Brain microvascular endothelial cell (primary cell): ENCODE data around the gene MAGEC3.

ENCODE experiments used
- DNase-seq: peaks from one replicate; pipeline ENCODE4 v3.0.0-alpha.2; 2020
- H3K27ac ChIP-seq: fragments of 250-450 bp; sonication (Bioruptor Pico); 2 replicates; pipeline ENCODE4 v1.5.1; 2020; ENCODE audit warnings: mild to moderate bottlenecking, moderate library complexity
- H3K27me3 ChIP-seq: fragments of 250-450 bp; sonication (Bioruptor Pico); replicated peaks from 2 replicates; pipeline ENCODE4 v1.5.1; 2020; ENCODE audit warnings: mild to moderate bottlenecking
- H3K36me3 ChIP-seq: fragments of 250-450 bp; sonication (Bioruptor Pico); replicated peaks from 2 replicates; pipeline ENCODE4 v1.5.1; 2020; ENCODE audit warnings: mild to moderate bottlenecking
- H3K4me3 ChIP-seq: 2 replicates; pipeline ENCODE4 v1.5.1; 2011; ENCODE audit warnings: low read depth, mild to moderate bottlenecking, control low read depth, low read length, moderate library complexity
- CTCF ChIP-seq: IDR thresholded peaks from 2 replicates; pipeline ENCODE4 v1.5.1; 2011; ENCODE audit warnings: low read depth, mild to moderate bottlenecking, moderate library complexity, low read length, control low read depth, inconsistent platforms; ENCODE audit errors: missing control alignments
- in situ Hi-C: cut with HindIII; loops from 2 replicates; pipeline ENCODE4 v1.10.0; 2017; ENCODE audit warnings: low sequenced_read_pairs, low pct_ligation_motif_present

The MAGEC3 gene

GRCh38 chrX:141902366-141902765 is 64.2 kb downstream of the MAGEC3 start:
- TF ChIP-seq CTCF: no peak
- in situ Hi-C loops: no loop called here

GRCh38 chrX:141903400-141904155 is 65.5 kb downstream of the MAGEC3 start, which contains the start of gene MAGEC1:
Gene MAGEC1 (plus strand): TSS chrX:141903894. CDS start chrX:141905073, 1,179 bp downstream.
- Histone ChIP-seq H3K36me3 (no peaks in the 10 kb centered on the region), H3K27ac (no peak within 1 kb of the TSS), H3K27me3 (no peaks in the 10 kb centered on the region), H3K4me3 (no peak within 1 kb of the TSS)
- TF ChIP-seq CTCF: no peak
- in situ Hi-C loops: no loop called here
- DNase-seq: no peak

More at GRCh38 chrX:141902366-141902765, 64.2 kb downstream of the MAGEC3 start:
- no peak for DNase-seq
- H3K36me3 ChIP-seq: no peaks in the 10 kb centered on the region
- H3K27ac ChIP-seq: no peak overlapping the region
- H3K4me3 ChIP-seq: no peak overlapping the region
- no peaks in the 10 kb centered on the region for H3K27me3 ChIP-seq

- no peak overlapping the region for H3K27ac ChIP-seq
- no peaks in the 10 kb centered on the region for H3K36me3 ChIP-seq
- no peak overlapping the region for H3K4me3 ChIP-seq
- no peak for DNase-seq
- TF ChIP-seq CTCF: no peak
- H3K27me3 ChIP-seq: no peaks in the 10 kb centered on the region
- in situ Hi-C loops: no loop called here
These were observed 66.1 kb downstream of the MAGEC3 start for GRCh38 chrX:141904262-141904661.

- H3K36me3 ChIP-seq: no peaks in the 10 kb centered on the region
- in situ Hi-C loops: no loop called here
- no peak overlapping the region for H3K27ac ChIP-seq
- H3K27me3 ChIP-seq: no peaks in the 10 kb centered on the region
- no peak overlapping the region for H3K4me3 ChIP-seq
- no peak for TF ChIP-seq CTCF
- DNase-seq: no peak
These were observed 79.7 kb downstream of the MAGEC3 start for GRCh38 chrX:141917801-141918200.

GRCh38 chrX:141924293-141924692 is 86.2 kb downstream of the MAGEC3 start:
- H3K36me3 ChIP-seq: no peaks in the 10 kb centered on the region
- DNase-seq: no peak
- H3K27me3 ChIP-seq: no peaks in the 10 kb centered on the region
- in situ Hi-C loops: no loop called here
- no peak for TF ChIP-seq CTCF
- no peak overlapping the region for H3K4me3 ChIP-seq
- no peak overlapping the region for H3K27ac ChIP-seq

- no peak for DNase-seq
- H3K36me3 ChIP-seq: no peaks in the 10 kb centered on the region
- TF ChIP-seq CTCF: no peak
- no peaks in the 10 kb centered on the region for H3K27me3 ChIP-seq
- in situ Hi-C loops: no loop called here
- no peak overlapping the region for H3K4me3 ChIP-seq
- no peak overlapping the region for H3K27ac ChIP-seq
These were observed 90.3 kb downstream of the MAGEC3 start for GRCh38 chrX:141928432-141928831.
